GM19468 (cell line): ENCODE data around the gene RAI1.
A peak's percentile ranks its signal among the peaks of the same experiment; 100 is the strongest.

Experiments used
- ATAC-seq: cut with Tn5 transposase; IDR thresholded peaks from one replicate; pipeline ENCODE4 v1.9.1; 2021; ENCODE audit warnings: mild to moderate bottlenecking, moderate library complexity, moderate number of reproducible peaks; ENCODE audit not compliant: unreplicated experiment; ENCODE audit errors: extremely low read depth

RAI1 gene

GRCh38 chr17:17835415-17836249 lies 154.4 kb downstream of the RAI1 start:
- ATAC-seq, result no peak

GRCh38 chr17:17836250-17836817 lies 155.1 kb downstream of the RAI1 start:
- ATAC-seq, result peak; percentile 29

GRCh38 chr17:17836818-17837379 lies 155.6 kb downstream of the RAI1 start, which contains the start of gene SREBF1:
TSS of gene SREBF1 (minus strand) at chr17:17836986. CDS start at chr17:17836817, 169 bp downstream.
- ATAC-seq, result peak; percentile 9

DNA sequence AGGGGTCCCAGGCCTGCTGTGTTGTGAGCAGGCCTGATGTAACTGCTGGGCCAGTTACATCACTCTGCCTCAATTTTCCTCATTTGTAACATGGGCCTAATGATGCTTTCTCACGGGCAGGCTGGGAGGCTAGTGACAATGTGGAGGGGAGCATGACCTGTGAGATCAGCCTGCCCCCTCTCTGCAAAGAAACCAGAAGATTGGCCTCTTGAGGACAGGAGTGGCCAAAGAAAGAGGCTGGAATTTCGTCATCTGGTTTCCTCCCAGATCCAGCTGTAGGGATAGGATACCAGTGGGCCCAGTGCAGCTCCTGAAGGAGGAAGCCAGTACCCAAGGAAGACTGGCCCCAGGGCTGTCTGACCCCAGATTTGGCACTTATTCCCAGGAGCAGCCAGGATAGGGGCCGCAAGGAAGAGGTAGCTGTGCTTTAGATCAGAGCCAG lies 156.1 kb downstream of the RAI1 start:
- no peak for ATAC-seq

DNA sequence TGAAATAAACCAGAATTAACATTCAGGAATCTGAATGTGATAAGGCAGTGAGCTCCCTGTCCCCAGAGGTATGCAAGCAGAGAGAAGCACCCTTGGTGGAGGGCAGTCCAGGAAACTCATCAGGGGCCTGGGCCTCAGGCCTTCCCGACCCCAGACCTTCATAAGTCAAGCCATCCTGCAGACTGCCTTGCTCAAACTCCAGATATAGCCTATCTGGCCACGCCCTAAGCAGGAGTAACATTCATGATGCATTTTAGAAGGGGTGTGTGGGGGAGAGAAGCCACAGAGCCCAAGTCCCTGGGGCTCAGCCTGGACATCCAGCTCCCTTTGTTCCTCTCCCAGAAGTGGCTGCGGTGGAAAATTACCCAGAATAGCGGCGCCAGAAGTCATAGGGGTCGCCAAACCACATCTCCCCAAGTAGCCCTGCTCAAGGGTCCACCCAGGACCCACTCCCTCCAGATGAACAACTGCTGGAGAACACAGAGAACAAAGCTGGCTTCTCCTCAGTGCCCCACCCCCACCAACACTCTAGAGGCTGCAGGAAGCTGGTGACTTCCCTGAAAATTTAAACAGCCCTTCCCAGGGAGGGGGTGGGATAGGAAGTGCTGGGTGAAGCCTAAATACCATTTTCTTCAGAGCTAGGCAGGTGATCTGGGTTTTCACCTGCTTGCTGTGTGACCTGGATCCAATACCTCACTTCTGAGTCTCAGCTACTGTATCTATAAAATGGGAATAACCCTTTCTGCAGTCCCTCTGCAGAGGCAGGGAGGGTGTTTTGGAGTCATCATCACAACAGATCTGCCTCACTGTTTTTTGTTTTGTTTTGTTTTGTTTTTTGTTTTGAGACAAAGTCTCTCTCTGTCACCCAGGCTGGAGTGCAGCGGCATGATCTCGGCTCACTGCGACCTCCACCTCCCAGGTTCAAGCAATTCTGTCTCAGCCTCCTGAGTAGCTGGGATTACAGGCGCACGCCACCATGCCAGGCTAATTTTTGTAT lies 157.0 kb downstream of the RAI1 start:
- ATAC-seq, result no peak

DNA sequence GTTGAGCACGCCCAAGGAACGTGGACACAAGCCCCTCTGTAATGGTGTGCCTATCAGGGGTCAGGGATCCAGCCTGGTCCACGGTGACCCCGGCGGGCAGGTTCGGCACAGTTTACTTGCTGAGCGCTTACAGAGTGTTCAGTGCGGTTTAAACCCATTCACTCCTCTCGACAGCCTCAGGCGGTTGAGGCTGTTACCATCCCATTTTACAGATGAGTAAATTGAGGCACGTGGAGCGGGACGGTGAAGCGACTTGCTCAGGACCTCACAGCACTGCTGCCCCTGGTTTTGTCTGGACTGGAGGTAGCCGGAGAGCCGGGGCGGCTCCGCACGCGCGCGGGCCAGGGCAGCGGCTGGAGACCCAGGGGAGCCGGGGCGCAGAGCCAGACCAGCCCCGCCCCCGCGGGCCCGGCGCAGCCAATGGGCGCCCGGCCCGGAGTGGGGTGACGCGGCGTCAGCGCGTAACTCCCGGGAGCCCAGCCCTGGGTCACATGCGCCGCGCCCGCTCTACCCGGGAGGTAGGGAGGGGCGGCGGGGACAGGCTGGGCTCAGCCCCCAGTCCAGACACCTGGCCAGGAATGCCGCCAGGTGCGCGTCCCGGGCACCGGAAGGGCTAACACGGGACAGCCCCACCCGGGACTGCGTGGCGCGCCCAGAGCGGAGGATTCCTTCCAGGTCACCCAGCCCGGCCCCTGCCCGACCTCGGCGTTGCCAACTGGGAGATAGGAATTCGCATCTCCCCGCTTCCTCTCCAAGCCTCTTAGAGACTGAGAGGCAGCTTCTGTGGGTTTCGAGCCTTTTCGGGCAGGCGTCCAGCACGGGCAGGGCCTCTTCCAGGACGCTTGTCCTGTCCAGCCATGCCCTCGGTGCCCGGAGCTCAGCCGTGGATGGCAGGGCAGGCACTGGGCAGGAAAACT lies 158.8 kb downstream of the RAI1 start:
- peak; percentile 51 for ATAC-seq

GRCh38 chr17:17840751-17841591 lies 159.7 kb downstream of the RAI1 start:
- no peak for ATAC-seq

DNA sequence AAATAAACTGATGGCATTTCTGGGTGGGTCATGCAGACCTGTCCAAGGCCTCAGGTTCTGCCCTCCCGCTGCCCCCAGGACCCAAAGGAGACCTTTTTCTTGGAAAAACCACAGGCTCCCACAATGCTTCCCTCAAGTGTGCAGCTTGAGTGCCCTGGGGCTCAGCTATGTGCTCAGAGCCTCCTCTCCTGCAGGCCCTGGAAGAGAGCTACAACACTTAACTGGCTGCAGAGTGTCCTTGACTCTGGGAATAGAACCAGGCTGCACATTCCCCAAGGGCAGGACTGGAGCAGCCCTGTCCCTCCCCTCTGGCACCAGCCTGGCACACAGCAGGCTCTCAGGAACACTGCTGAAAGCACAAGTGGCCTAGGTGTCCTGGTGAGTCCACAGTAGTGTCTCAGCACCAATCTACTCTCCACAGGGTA lies 160.4 kb downstream of the RAI1 start:
- ATAC-seq, result no peak

DNA sequence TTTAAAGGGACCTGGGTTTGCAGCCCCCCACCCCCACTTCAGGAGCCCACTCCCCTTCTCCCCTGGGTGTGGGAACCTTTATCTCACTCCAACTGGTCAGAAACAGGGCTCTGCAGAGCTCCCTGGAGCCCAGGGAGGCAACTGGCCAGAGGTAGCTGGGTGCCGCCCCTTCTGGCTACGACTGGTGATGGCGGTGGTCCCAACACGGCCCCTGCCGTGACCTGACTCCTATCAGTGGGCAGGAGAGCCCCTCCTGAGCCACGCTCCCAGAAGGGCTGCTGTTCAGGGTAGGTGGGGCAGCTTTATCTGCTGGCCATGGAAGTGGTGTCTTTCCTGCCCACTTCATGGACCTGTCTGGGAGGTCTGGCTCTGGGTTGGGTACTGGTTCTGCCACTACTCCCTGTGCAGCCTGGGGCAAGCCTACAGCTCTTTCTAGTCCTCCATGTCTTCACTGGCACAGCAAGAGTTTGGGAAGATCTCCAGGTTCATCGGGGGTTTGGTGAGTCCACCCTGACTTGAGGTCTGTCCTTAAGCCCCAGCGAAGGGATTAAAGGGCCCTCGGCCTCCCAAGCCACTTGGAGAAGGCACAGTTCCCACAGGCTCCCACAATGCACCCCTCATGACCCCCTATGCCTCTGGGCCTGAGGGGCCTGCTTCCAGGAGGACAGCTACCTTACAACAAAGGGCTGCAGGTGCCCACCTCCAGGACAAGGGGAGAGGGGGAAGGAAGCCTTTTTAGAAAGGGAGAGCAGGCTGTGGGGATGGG lies 161.0 kb downstream of the RAI1 start:
- no peak for ATAC-seq

- ATAC-seq, result no peak
These were observed 161.8 kb downstream of the RAI1 start for GRCh38 chr17:17843096-17843495.

DNA sequence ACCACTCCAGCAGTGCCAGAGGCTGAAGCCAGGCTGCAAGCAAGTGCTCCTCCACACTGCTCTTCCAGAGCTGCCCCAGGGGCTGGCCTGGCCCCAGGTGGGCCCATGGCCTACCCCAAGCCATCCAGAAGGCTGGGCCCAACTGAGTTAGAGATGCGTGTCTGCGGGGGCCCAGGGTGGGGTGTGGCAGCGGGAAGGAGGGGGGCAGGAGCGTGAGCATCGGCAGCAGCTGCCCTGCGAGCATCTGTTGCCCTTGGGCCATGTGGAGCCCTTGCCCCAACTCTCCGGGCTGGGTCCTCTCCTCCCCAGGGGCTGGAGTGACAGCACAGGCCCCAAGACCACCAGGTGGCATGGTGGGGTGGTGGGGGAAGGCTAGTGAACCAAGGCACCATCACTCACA lies 162.8 kb downstream of the RAI1 start:
- no peak for ATAC-seq

DNA sequence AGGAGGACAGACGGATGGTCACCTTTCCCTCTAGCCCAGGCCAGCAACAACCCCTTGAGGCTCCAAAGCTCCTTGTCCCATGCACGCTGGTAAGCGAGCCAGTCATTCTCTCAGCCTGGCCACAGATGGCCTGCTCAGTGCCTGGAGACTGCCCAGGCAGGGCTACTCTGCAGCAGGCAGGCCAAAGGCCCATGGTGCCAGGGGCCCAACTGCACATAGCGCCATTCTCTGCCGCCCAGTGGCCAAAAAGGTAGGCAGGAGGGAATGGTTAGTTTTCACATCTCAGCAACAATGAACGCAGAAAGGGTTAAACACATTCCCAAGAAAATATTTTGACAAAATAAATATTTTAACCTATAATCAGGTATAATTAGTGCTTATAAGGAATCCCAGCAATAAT lies 163.2 kb downstream of the RAI1 start:
- ATAC-seq, result no peak

- no peak for ATAC-seq
These were observed 164.0 kb downstream of the RAI1 start for GRCh38 chr17:17845046-17845775.

- ATAC-seq, result no peak
These were observed 164.7 kb downstream of the RAI1 start for GRCh38 chr17:17846003-17846402.

GRCh38 chr17:17846645-17847044 lies 165.4 kb downstream of the RAI1 start:
- no peak for ATAC-seq

GRCh38 chr17:17847118-17847689 lies 165.9 kb downstream of the RAI1 start:
- no peak for ATAC-seq

GRCh38 chr17:17847726-17848125 lies 166.5 kb downstream of the RAI1 start:
- no peak for ATAC-seq
